HG03135 (cell line): Measurements from ENCODE around the gene ERCC4.

ENCODE experiments used
- ATAC-seq: cut with Tn5 transposase; IDR thresholded peaks from one replicate; pipeline ENCODE4 v1.9.1; 2021; ENCODE audit warnings: mild to moderate bottlenecking, moderate library complexity; ENCODE audit not compliant: unreplicated experiment

The ERCC4 gene

GRCh38 chr16:13992322-13992721 is 72.4 kb downstream of the ERCC4 start:
- no peak for ATAC-seq

GRCh38 chr16:13992976-13993375 is 73.0 kb downstream of the ERCC4 start:
- no peak for ATAC-seq

- ATAC-seq = no peak
Measured at GRCh38 chr16:13994239-13995106, 74.5 kb downstream of the ERCC4 start.

GRCh38 chr16:13995194-13995593 is 75.2 kb downstream of the ERCC4 start:
- no peak for ATAC-seq

- no peak for ATAC-seq
Measured at GRCh38 chr16:13996778-13997288, 76.9 kb downstream of the ERCC4 start.

- no peak for ATAC-seq
Measured at GRCh38 chr16:13997526-13997925, 77.6 kb downstream of the ERCC4 start.

- ATAC-seq = peak; percentile 88
Measured at GRCh38 chr16:13997933-13998332, 78.0 kb downstream of the ERCC4 start.

GRCh38 chr16:13999071-13999894 is 79.3 kb downstream of the ERCC4 start:
- ATAC-seq = no peak

- peak; percentile 39 for ATAC-seq
Measured at GRCh38 chr16:13999895-14000425, 80.0 kb downstream of the ERCC4 start.

GRCh38 chr16:14001521-14001920 is 81.6 kb downstream of the ERCC4 start:
- no peak for ATAC-seq
